GM18870 (cell line): Measurements from ENCODE around the gene SPOCD1.

Experiments used
- ATAC-seq: cut with Tn5 transposase; IDR thresholded peaks from one replicate; pipeline ENCODE4 v1.9.1; 2021; ENCODE audit warnings: moderate library complexity; ENCODE audit not compliant: unreplicated experiment

SPOCD1 gene

GRCh38 chr1:31757989-31758388 is 57.8 kb downstream of the SPOCD1 start:
- ATAC-seq, result no peak

GRCh38 chr1:31757204-31757679 is 58.6 kb downstream of the SPOCD1 start:
- ATAC-seq, result no peak

GRCh38 chr1:31756578-31756977 is 59.2 kb downstream of the SPOCD1 start:
- ATAC-seq, result no peak

GRCh38 chr1:31755850-31756492 is 59.9 kb downstream of the SPOCD1 start:
- no peak for ATAC-seq

GRCh38 chr1:31755197-31755611 is 60.6 kb downstream of the SPOCD1 start:
- no peak for ATAC-seq

GRCh38 chr1:31754397-31754796 is 61.4 kb downstream of the SPOCD1 start:
- ATAC-seq, result no peak

- no peak for ATAC-seq
Observed at GRCh38 chr1:31753707-31754349, 62.0 kb downstream of the SPOCD1 start.

GRCh38 chr1:31752952-31753475 is 62.8 kb downstream of the SPOCD1 start:
- no peak for ATAC-seq

GRCh38 chr1:31752258-31752657 is 63.6 kb downstream of the SPOCD1 start:
- ATAC-seq, result no peak

GRCh38 chr1:31751822-31752241 is 64.0 kb downstream of the SPOCD1 start:
- no peak for ATAC-seq

GRCh38 chr1:31750858-31751510 is 64.8 kb downstream of the SPOCD1 start:
- ATAC-seq, result no peak

GRCh38 chr1:31749785-31750735 is 65.8 kb downstream of the SPOCD1 start:
- ATAC-seq, result no peak

GRCh38 chr1:31748365-31748764 is 67.5 kb downstream of the SPOCD1 start:
- ATAC-seq, result no peak

GRCh38 chr1:31747304-31747703 is 68.5 kb downstream of the SPOCD1 start:
- no peak for ATAC-seq

- ATAC-seq, result no peak
Observed at GRCh38 chr1:31746687-31747086, 69.1 kb downstream of the SPOCD1 start.

GRCh38 chr1:31745946-31746670 is 69.7 kb downstream of the SPOCD1 start:
- ATAC-seq, result no peak

- ATAC-seq, result no peak
Observed at GRCh38 chr1:31745096-31745945, 70.5 kb downstream of the SPOCD1 start.

- ATAC-seq, result no peak
Observed at GRCh38 chr1:31744165-31744888, 71.5 kb downstream of the SPOCD1 start.
